HepG2 (cell line): Measurements from ENCODE around the gene ZNF653. TPM values are rescaled to one million over a fixed set of nuclear protein-coding genes. Genes with fewer than 3 reads are reported as not detected.

Experiments used
- ATAC-seq: fragments of 200-7000 bp; cut with Tn5 transposase; 3 replicates; pipeline ENCODE4 v1.9.1; 2020; ENCODE audit warnings: mild to moderate bottlenecking, moderate library complexity
- BruUV-seq: library from RNA; stranded (reverse); fragments of 400-500 nt; replicated peaks from 2 replicates; lab custom pipeline; 2021; lab: Mats Ljungman, UMichigan
- CTCF ChIA-PET: fragments of 300-600 bp; formaldehyde crosslinking; extraction: SDS; loops from one replicate; lab custom pipeline; 2021; ENCODE audit warnings: low total read pairs, inconsistent platforms, low intra/inter-chr PET ratio; lab: Yijun Ruan, JAX
- POLR2A ChIA-PET: fragments of 350-600 bp; sonication (Branson Sonifier 250); formaldehyde crosslinking; loops from one replicate; lab custom pipeline; 2020; ENCODE audit warnings: antibody characterized with exemption, inconsistent platforms; lab: Yijun Ruan, JAX
- DNase-seq: peaks from one replicate; pipeline ENCODE4 v3.0.0-alpha.2; 2015; ENCODE audit warnings: low spot score
- FAIRE-seq: peaks from 3 replicates; lab custom pipeline; 2011; peaks lifted over from hg19 to GRCh38; lab: Jason Lieb, UNC
- H2AFZ ChIP-seq: one replicate; pipeline ENCODE4 v1.6.1; 2011; ENCODE audit warnings: low read length, inconsistent platforms
- H3K27ac ChIP-seq: fragments of 300-600 bp; 3 replicates; pipeline ENCODE4 v1.8.0; 2011; ENCODE audit warnings: mixed run types, mild to moderate bottlenecking, mixed read lengths, low read length, inconsistent platforms; ENCODE audit not compliant: insufficient read depth; ENCODE audit errors: extremely low read length
- H3K27me3 ChIP-seq, 2 experiments: fragments of 200-600 bp in 1 of 2; 2 replicates in 1 of 2; 3 replicates in 1 of 2; pipeline versions ENCODE4 v1.6.0 to v1.8.0; 2011; ENCODE audit warnings: low read length in 2 of 2, mild to moderate bottlenecking in 2 of 2, moderate library complexity in 2 of 2, inconsistent platforms in 1 of 2; ENCODE audit not compliant: insufficient read depth in 2 of 2, control insufficient read depth in 1 of 2
- H3K36me3 ChIP-seq, 2 experiments: fragments of 200-600 bp in 1 of 2; replicated peaks in 1 of 2; 2 replicates in 1 of 2; 3 replicates in 1 of 2; pipeline versions ENCODE4 v1.5.1 to v1.8.0; 2011; ENCODE audit warnings: low read length in 2 of 2, inconsistent platforms in 1 of 2; ENCODE audit not compliant: insufficient read depth in 2 of 2, control insufficient read depth in 1 of 2
- H3K4me1 ChIP-seq: 2 replicates; pipeline ENCODE4 v1.5.1; 2012; ENCODE audit warnings: low read length, inconsistent platforms; ENCODE audit not compliant: insufficient read depth
- H3K4me2 ChIP-seq: 2 replicates; pipeline ENCODE4 v1.6.0; 2011; ENCODE audit warnings: low read depth, low read length, inconsistent platforms
- H3K4me3 ChIP-seq, 3 experiments: fragments of 200-600 bp in 1 of 3; sonication (generic), shearing (Covaris generic) in 1 of 3; replicated peaks in 1 of 3; 2 replicates each; pipeline ENCODE4 v1.5.1; 2011 to 2016; ENCODE audit warnings: low read length in 3 of 3, inconsistent platforms in 2 of 3, low read depth in 2 of 3, mild to moderate bottlenecking in 2 of 3, control low read depth in 1 of 3, mixed read lengths in 1 of 3; ENCODE audit not compliant: insufficient read depth in 1 of 3
- H3K79me2 ChIP-seq: one replicate; pipeline ENCODE4 v1.6.1; 2011; ENCODE audit warnings: low read length, inconsistent platforms; ENCODE audit not compliant: insufficient read depth
- H3K9ac ChIP-seq: 2 replicates; pipeline ENCODE4 v1.6.0; 2011; ENCODE audit warnings: mild to moderate bottlenecking, low read depth, low read length, inconsistent platforms; ENCODE audit not compliant: insufficient read depth
- H3K9me3 ChIP-seq: 2 replicates; pipeline ENCODE4 v1.5.1; 2012; ENCODE audit warnings: mild to moderate bottlenecking, low read length
- H4K20me1 ChIP-seq: 2 replicates; pipeline ENCODE4 v1.6.0; 2011; ENCODE audit warnings: inconsistent platforms, mild to moderate bottlenecking, low read length, moderate library complexity; ENCODE audit not compliant: insufficient read depth
- AGO1 ChIP-seq: fragments of 200-400 bp; formaldehyde crosslinking; IDR thresholded peaks from 2 replicates; pipeline ENCODE4 v1.6.1; 2017; ENCODE audit warnings: mild to moderate bottlenecking, low read depth, low read length, moderate library complexity; ENCODE audit not compliant: poor library complexity, severe bottlenecking
- AGO2 ChIP-seq: fragments of 200-400 bp; formaldehyde crosslinking; optimal IDR thresholded peaks from 2 replicates; pipeline ENCODE3; 2017; ENCODE audit warnings: mild to moderate bottlenecking, low read depth, low read length, moderate library complexity
- FIP1L1 ChIP-seq: fragments of 200-400 bp; formaldehyde crosslinking; IDR thresholded peaks from 2 replicates; pipeline ENCODE4 v1.6.1; 2018; ENCODE audit warnings: low read depth, mild to moderate bottlenecking, low read length, moderate library complexity, borderline replicate concordance; ENCODE audit not compliant: insufficient read depth
- HCFC1 ChIP-seq: fragments of 150-350 bp; IDR thresholded peaks from 2 replicates; pipeline ENCODE4 v1.6.1; 2014; ENCODE audit warnings: low read depth, low read length
- LBX2 ChIP-seq: sonication (generic); formaldehyde crosslinking; IDR thresholded peaks from 2 replicates; pipeline ENCODE4 v1.5.0; 2020; ENCODE audit warnings: missing genetic modification reagents, mild to moderate bottlenecking, borderline replicate concordance
- POGZ ChIP-seq: sonication (generic); formaldehyde crosslinking; IDR thresholded peaks from 2 replicates; pipeline ENCODE4 v1.4.0; 2020; ENCODE audit warnings: mild to moderate bottlenecking, missing genetic modification reagents
- RAD21 ChIP-seq: fragments of 450-650 bp; formaldehyde crosslinking; IDR thresholded peaks from 2 replicates; pipeline ENCODE4 v1.5.0; 2020; ENCODE audit warnings: mild to moderate bottlenecking
- RNF219 ChIP-seq: sonication (generic); formaldehyde crosslinking; IDR thresholded peaks from 2 replicates; pipeline ENCODE4 v1.5.0; 2020; ENCODE audit warnings: mild to moderate bottlenecking, missing genetic modification reagents
- SMARCC2 ChIP-seq: fragments of 450-650 bp; IDR thresholded peaks from 2 replicates; pipeline ENCODE4 v1.6.1; 2017; ENCODE audit warnings: antibody characterized with exemption, mild to moderate bottlenecking
- SP140L ChIP-seq: sonication (generic); formaldehyde crosslinking; IDR thresholded peaks from 2 replicates; pipeline ENCODE4 v1.4.0; 2020; ENCODE audit warnings: missing genetic modification reagents, borderline replicate concordance
- ZGPAT ChIP-seq: IDR thresholded peaks from 2 replicates; pipeline ENCODE4 v1.6.1; 2016; ENCODE audit warnings: mild to moderate bottlenecking
- ZMYM3 ChIP-seq: sonication (generic); formaldehyde crosslinking; IDR thresholded peaks from 2 replicates; pipeline ENCODE4 v1.5.1; 2020; ENCODE audit warnings: mild to moderate bottlenecking, missing genetic modification reagents
- ZNF292 ChIP-seq: sonication (generic); formaldehyde crosslinking; IDR thresholded peaks from 2 replicates; pipeline ENCODE4 v1.8.1; 2022; ENCODE audit warnings: mild to moderate bottlenecking, low read depth, missing genetic modification reagents, borderline replicate concordance
- ZNF329 ChIP-seq: sonication (generic); formaldehyde crosslinking; IDR thresholded peaks from 2 replicates; pipeline ENCODE4 v1.9.0; 2021; ENCODE audit warnings: low read depth, mild to moderate bottlenecking, missing genetic modification reagents
- ZNF33B ChIP-seq: sonication (generic); formaldehyde crosslinking; IDR thresholded peaks from 2 replicates; pipeline ENCODE4 v1.5.1; 2020; ENCODE audit warnings: mild to moderate bottlenecking, missing genetic modification reagents
- ZNF431 ChIP-seq: sonication (generic); formaldehyde crosslinking; IDR thresholded peaks from 2 replicates; pipeline ENCODE4 v1.9.0; 2022; ENCODE audit warnings: missing genetic modification reagents, low read depth, mild to moderate bottlenecking, borderline replicate concordance
- ZNF773 ChIP-seq: sonication (generic); formaldehyde crosslinking; IDR thresholded peaks from 2 replicates; pipeline ENCODE4 v1.4.0; 2020; ENCODE audit warnings: missing genetic modification reagents, borderline replicate concordance
- ZSCAN21 ChIP-seq: sonication (generic); formaldehyde crosslinking; IDR thresholded peaks from 2 replicates; pipeline ENCODE4 v1.8.0; 2022; ENCODE audit warnings: mild to moderate bottlenecking, missing genetic modification reagents, moderate library complexity, borderline replicate concordance
- ZSCAN9 ChIP-seq: IDR thresholded peaks from 2 replicates; pipeline ENCODE4 v1.6.1; 2016; ENCODE audit warnings: borderline replicate concordance
- WGBS: methylation state at CpG from one replicate; pipeline ENCODE4 v1.1.6; 2017; ENCODE audit warnings: low lambda C conversion rate; 5-methylcytosine and 5-hydroxymethylcytosine counted together
- in situ Hi-C: cut with HindIII; loops from 2 replicates; pipeline ENCODE4 v1.10.0; 2017; ENCODE audit warnings: low pct_unique_long_range_greater_than_20kb; ENCODE audit not compliant: extremely low pct_ligation_motif_present
- intact Hi-C: fragments of 100-400 bp; cut with micrococcal nuclease; formaldehyde crosslinking; loops from one replicate; pipeline ENCODE4 v1.10.0; 2022; ENCODE audit not compliant: unreplicated experiment
- polyA plus RNA-seq, 8 experiments: library from polyadenylated mRNA; depleted of rRNA in 3 of 8; stranded (reverse) in 7 of 8; unstranded in 1 of 8; fragments of >200 nt; fragmentation: Illumina TruSeq in 4 of 8; extraction: Trizol in 4 of 8; gene quantifications; 2 replicates each; pipeline versions ENCODE4 v1.2.1 to v1.2.3, GENCODE V29; 2011 to 2016; ENCODE audit warnings: low read depth in 4 of 8, missing spikeins in 1 of 8, mixed read lengths in 1 of 8; ENCODE audit not compliant: insufficient read depth in 1 of 8
- total RNA-seq, 5 experiments: library from RNA; depleted of rRNA; stranded (reverse); fragments of >200 nt; fragmentation: Illumina TruSeq; extraction: Trizol; gene quantifications; 2 replicates each; pipeline ENCODE4 v1.2.3, GENCODE V29; 2016; ENCODE audit warnings: low read depth in 1 of 5

ZNF653 gene
- total and polyA plus RNA-seq, 2 of the 13 experiments (the other 11 are each of a cell fraction or from before 2014, with no cell fraction given) = 4.7 to 7.1 TPM

GRCh38 chr19:11551603-11552235 lies 46.1 kb upstream of the ZNF653 start (continued):
- TF ChIP-seq AGO2 = peak; percentile 85
- TF ChIP-seq ZNF329 (CRISPR knock-in tag) = no peak
- TF ChIP-seq AGO1 = peak; percentile 35
- TF ChIP-seq RAD21 = peak; percentile 49; the same call in 1 of the 2 replicates
- TF ChIP-seq ZNF773 (CRISPR knock-in tag) = no peak

GRCh38 chr19:11550265-11550664 lies 44.6 kb upstream of the ZNF653 start:
- Histone ChIP-seq H3K36me3 (peaks cover 5 to 10% of the 10 kb centered on the region in 2 experiments; a peak in 4 of 5 replicates), H3K4me2 (no peak overlapping the region), H3K9ac (no peak overlapping the region), H3K9me3 (no peaks in the 10 kb centered on the region), H3K4me3 (no peak overlapping the region), H3K27me3 (no peaks in the 10 kb centered on the region), H3K27ac (no peak overlapping the region), H4K20me1 (no peaks in the 10 kb centered on the region), H2AFZ (no peak overlapping the region), H3K4me1 (peaks cover 12% of the 10 kb centered on the region), H3K79me2 (peaks cover under 1% of the 10 kb centered on the region)
- no TSS peak for BruUV-seq
- WGBS = 87% methylated on average over 8 of the region's 8 CpGs
- in situ Hi-C loops = no loop called here
- DNase-seq (no peak), FAIRE-seq (no peak), ATAC-seq (no peak)
- ChIA-PET CTCF (no interaction called here), POLR2A (no interaction called here)
- intact Hi-C loops = no loop called here
- no peak for TF ChIP-seq ZNF292 (CRISPR knock-in tag)
- no peak for TF ChIP-seq SMARCC2
- no peak for TF ChIP-seq SP140L (CRISPR knock-in tag)
- no peak for TF ChIP-seq LBX2
- no peak for TF ChIP-seq FIP1L1
- no peak for TF ChIP-seq HCFC1
- no peak for TF ChIP-seq ZNF33B (CRISPR knock-in tag)
- TF ChIP-seq ZSCAN9 (CRISPR knock-in tag) = no peak
- TF ChIP-seq RNF219 = no peak
- TF ChIP-seq POGZ = no peak
- no peak for TF ChIP-seq ZMYM3
- TF ChIP-seq ZNF431 (CRISPR knock-in tag) = no peak
- no peak for TF ChIP-seq ZGPAT (CRISPR knock-in tag)
- no peak for TF ChIP-seq ZSCAN21 (CRISPR knock-in tag)
